Amygdala (tissue), 56 donors: Measurements from ENCODE around the gene ARPP21.
"Not testable (repeated sequence)": the region's sequence is repeated elsewhere in the genome, so short reads cannot be mapped to it uniquely, and the experiment has no call there.

Source experiments
- DNase-seq, 56 donors: peaks; one replicate each; lab custom pipeline; 2025; lab: John Stamatoyannopoulos, UW

Gene ARPP21

GRCh38 chr3:35772381-35773015 lies 133.2 kb downstream of the ARPP21 start:
- peak in 17 of 56 donors; percentile 2 to 54 (median 13) for DNase-seq

DNA sequence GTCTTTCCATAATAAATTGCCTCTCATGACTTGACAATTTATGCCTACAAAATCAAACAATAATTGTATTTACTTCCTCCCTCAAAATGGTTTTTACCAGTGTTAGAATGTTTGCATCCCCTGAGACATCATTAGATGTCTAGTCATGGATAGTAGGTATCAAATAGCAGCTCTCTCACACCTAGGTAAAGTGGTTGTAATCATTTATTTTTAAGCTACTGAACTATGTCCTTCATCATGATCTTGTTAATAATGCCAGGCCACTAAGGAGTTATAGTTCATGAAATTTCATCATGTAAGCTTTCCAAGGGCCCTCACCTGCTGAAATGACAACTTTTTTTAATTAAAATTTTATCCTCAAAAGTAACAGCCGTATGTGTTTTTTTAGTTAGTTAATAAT lies 134.1 kb downstream of the ARPP21 start:
- no peak for DNase-seq

- no peak for DNase-seq
Measured at GRCh38 chr3:35776346-35776745, 137.0 kb downstream of the ARPP21 start.

GRCh38 chr3:35777065-35777464 lies 137.7 kb downstream of the ARPP21 start:
- no peak for DNase-seq

GRCh38 chr3:35777563-35778554 lies 138.5 kb downstream of the ARPP21 start:
- no peak for DNase-seq

DNA sequence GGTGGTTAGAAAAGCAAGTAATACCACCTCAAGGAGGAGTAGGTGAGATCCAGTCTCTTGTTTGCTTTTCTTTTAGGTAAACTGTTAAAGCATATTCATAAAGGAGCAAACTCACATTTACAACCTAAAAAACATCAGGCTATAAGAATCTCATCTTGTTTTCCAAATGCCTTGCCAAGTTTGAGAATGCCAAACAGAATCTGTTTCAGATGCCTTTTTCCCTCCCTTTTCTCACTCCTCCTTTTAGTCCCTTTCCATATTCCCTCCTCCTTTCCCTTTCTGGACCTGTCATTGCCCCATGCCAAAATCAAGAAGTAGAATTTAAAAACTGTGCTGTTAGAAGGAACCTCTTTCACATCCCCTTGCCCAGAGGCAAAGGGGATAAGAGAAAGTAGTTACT lies 140.3 kb downstream of the ARPP21 start:
- DNase-seq = no peak

GRCh38 chr3:35780800-35781199 lies 141.5 kb downstream of the ARPP21 start:
- no peak for DNase-seq

DNA sequence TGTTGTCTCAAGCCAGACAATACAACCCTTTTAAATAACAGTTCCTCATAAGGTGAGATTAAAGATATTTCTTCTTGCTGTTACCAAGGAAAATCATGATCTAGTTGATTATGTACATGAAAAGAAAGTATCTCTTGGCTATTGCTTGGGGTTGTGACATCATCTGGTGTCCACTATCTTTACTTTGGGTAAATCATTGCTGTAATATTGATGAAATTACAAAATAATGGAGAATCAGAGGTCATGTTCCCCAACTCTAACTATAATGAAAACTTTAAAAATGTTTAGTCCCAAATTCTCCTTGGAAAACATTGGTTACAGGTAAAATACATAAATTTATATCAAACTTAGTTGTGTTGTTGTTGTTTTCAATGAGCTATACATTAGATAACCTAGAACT lies 142.2 kb downstream of the ARPP21 start:
- no peak for DNase-seq

- no peak for DNase-seq
Measured at GRCh38 chr3:35782355-35782754, 143.0 kb downstream of the ARPP21 start.

- DNase-seq = no peak
Measured at GRCh38 chr3:35784169-35784568, 144.8 kb downstream of the ARPP21 start.

GRCh38 chr3:35785234-35785888 lies 146.0 kb downstream of the ARPP21 start:
- no peak for DNase-seq

DNA sequence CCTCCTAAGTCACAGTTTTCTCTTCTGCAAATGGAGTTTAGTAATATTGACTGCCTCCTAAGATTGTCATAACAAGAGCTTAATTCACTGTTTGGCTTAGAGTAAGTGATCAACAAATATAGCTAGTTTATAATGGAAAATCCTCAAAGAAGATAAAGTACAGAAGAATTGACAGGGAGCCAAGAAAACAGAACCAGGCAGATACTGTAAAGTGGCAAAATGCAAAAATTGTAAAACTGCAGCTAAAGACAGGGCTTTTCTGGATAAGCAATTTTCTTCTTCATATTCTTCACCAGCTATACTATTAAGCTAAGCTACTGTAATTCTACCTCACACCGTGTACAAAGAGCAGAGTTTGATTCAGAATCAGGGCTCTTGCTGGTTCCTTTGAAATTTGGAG lies 148.6 kb downstream of the ARPP21 start:
- DNase-seq = peak in 1 of 56 donors; percentile 0

- DNase-seq = peak in 1 of 56 donors; percentile 14
Measured at GRCh38 chr3:35789042-35789831, 149.9 kb downstream of the ARPP21 start.

DNA sequence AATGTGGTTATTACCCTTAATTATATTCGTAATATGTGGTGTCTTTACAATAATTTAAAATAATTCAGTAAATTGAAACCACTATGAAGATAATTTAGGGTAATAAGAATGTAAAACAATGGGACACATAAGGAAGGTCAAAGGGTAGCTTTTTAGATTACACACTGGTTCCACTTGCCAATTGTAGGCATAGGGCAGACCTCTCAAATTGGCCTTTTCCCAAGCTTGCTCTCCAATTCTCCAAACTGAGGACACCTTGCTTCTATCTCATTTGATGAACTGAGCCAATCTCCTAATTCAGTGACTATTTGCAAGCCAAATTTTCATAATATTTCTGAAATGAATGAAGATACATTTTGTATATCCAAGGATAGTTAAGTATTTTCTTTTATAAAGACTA lies 151.4 kb downstream of the ARPP21 start:
- no peak for DNase-seq

DNA sequence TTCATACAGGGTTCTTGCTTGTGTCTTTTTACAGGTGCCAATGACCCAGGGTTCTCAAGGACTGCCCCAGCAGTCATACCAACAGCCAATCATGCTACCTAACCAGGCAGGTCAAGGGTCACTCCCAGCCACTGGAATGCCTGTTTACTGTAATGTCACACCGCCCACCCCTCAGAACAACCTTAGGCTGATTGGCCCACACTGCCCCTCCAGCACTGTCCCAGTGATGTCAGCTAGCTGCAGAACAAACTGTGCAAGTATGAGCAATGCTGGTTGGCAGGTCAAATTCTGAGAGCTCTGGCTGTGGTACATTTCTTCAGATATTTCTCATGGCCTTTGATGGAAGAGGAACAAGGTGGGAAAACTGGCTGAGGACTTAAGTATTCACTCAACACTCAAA lies 154.3 kb downstream of the ARPP21 start:
- DNase-seq = no peak

DNA sequence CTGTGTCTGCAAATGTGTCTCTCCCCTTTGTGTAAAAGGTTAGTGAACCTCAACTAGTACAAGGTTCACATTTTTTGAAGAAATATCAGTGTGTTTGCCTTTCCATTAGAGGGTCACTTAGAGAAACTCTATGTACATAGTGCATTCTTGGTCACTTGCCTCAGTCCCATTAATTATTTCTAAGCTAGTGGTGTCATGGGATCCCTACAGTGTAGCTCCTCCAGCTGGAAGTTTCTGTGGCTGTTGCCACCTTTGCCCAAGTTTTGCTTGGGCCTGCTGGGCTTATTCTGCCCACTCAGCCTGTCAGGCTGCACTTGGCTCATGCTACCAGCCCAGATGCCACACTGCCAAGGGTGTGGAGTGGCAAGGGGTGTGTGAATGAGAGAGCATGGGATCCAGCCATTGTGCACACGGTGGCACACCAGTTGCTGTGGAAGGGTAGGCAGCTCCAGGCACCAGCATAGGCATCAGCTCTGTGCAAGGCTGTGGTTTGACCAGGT lies 161.7 kb downstream of the ARPP21 start:
- DNase-seq = no peak

- no peak for DNase-seq
Measured at GRCh38 chr3:35814531-35814930, 175.2 kb downstream of the ARPP21 start.

GRCh38 chr3:35815796-35816195 lies 176.5 kb downstream of the ARPP21 start:
- DNase-seq = not testable (repeated sequence)

DNA sequence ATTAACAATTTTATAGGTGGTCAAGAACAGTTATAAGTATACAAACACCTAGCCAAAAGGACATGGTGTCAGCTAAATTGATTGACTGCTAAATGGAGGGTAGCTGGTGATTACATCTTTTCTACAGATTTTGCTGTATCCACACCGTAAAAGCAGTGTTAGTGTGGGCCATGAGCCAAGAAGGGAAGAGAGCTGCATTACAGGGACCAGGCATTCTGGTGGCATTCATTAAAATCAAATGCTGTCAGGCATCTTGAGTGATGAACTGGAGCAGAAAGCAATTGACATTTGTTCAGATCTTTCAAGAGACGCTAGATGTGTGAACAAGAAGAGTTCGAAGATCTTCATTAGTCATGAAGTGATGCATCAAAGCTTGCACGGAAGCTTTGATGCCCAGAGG lies 177.9 kb downstream of the ARPP21 start:
- no peak for DNase-seq

- DNase-seq = no peak
Measured at GRCh38 chr3:35832140-35832571, 192.8 kb downstream of the ARPP21 start.
